ENCODE results near the gene DLL1.

DNA sequence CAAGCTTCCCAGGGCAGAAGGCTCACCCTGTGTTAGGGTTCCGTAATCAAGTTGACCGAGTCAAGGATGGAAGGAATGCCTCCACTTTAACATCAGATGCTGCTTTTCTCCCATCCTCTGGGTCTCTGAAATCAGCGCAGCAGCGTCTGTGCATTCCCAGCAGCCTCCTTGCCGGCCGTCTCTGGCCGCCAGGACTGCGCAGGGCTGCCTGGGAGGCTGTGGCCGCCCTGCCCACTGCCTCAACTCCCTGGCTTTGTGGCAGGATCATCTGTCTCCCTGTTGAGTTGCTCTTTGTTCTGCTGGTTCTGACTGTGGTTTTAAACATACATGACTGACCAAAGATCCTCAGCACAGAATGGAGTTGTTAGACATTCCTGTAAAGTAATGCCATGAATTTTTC, 56.5 kb downstream of the DLL1 start:
- TF ChIP-seq, protein P1, sequence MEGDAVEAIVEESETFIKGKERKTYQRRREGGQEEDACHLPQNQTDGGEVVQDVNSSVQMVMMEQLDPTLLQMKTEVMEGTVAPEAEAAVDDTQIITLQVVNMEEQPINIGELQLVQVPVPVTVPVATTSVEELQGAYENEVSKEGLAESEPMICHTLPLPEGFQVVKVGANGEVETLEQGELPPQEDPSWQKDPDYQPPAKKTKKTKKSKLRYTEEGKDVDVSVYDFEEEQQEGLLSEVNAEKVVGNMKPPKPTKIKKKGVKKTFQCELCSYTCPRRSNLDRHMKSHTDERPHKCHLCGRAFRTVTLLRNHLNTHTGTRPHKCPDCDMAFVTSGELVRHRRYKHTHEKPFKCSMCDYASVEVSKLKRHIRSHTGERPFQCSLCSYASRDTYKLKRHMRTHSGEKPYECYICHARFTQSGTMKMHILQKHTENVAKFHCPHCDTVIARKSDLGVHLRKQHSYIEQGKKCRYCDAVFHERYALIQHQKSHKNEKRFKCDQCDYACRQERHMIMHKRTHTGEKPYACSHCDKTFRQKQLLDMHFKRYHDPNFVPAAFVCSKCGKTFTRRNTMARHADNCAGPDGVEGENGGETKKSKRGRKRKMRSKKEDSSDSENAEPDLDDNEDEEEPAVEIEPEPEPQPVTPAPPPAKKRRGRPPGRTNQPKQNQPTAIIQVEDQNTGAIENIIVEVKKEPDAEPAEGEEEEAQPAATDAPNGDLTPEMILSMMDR (conservative IDR thresholded peaks at IDR 0.05), result no peak
- no peak for TF ChIP-seq ZFX (IDR thresholded peaks at IDR 0.05)

All from C4-2B (cell line).